HepG2 (cell line): ENCODE results near the gene FLYWCH1. TPM values are rescaled to one million over a fixed set of nuclear protein-coding genes. Genes with fewer than 3 reads are reported as not detected.

ENCODE experiments used
- AGO2 ChIP-seq: fragments of 200-400 bp; formaldehyde crosslinking; optimal IDR thresholded peaks from 2 replicates; pipeline ENCODE3; 2017; ENCODE audit warnings: mild to moderate bottlenecking, low read depth, low read length, moderate library complexity
- ATF6 ChIP-seq: sonication (generic); formaldehyde crosslinking; conservative IDR thresholded peaks from 2 replicates; pipeline ENCODE4 v1.4.0; 2020; ENCODE audit warnings: missing genetic modification reagents
- ERF ChIP-seq: IDR thresholded peaks from 2 replicates; pipeline ENCODE4 v1.6.1; 2018; ENCODE audit warnings: missing biosample characterization, missing genetic modification reagents
- HIC2 ChIP-seq: sonication (generic); formaldehyde crosslinking; IDR thresholded peaks from 2 replicates; pipeline ENCODE4 v1.9.0; 2022; ENCODE audit warnings: low read depth, missing genetic modification reagents
- MIXL1 ChIP-seq: IDR thresholded peaks from 2 replicates; pipeline ENCODE4 v1.6.1; 2016
- NFYB ChIP-seq: sonication (generic); formaldehyde crosslinking; IDR thresholded peaks from 2 replicates; pipeline ENCODE4 v1.4.0; 2020; ENCODE audit warnings: missing genetic modification reagents
- REPIN1 ChIP-seq: sonication (generic); formaldehyde crosslinking; IDR thresholded peaks from 2 replicates; pipeline ENCODE4 v1.8.0; 2022; ENCODE audit warnings: missing genetic modification reagents, low read depth, mild to moderate bottlenecking, borderline replicate concordance
- RORA ChIP-seq: sonication (generic); formaldehyde crosslinking; IDR thresholded peaks from 2 replicates; pipeline ENCODE4 v1.5.0; 2020; ENCODE audit warnings: mild to moderate bottlenecking, missing genetic modification reagents, moderate library complexity
- ZBTB46 ChIP-seq: sonication (generic); formaldehyde crosslinking; IDR thresholded peaks from 2 replicates; pipeline ENCODE4 v1.4.0; 2020; ENCODE audit warnings: mild to moderate bottlenecking, missing genetic modification reagents, borderline replicate concordance
- ZNF451 ChIP-seq: sonication (generic); formaldehyde crosslinking; IDR thresholded peaks from 2 replicates; pipeline ENCODE4 v1.5.0; 2020; ENCODE audit warnings: mild to moderate bottlenecking, missing genetic modification reagents
- ZNF629 ChIP-seq: sonication (generic); formaldehyde crosslinking; conservative IDR thresholded peaks from 2 replicates; pipeline ENCODE4 v1.5.0; 2020; ENCODE audit warnings: missing genetic modification reagents
- ZNF646 ChIP-seq: sonication (generic); formaldehyde crosslinking; IDR thresholded peaks from 2 replicates; pipeline ENCODE4 v1.9.0; 2021; ENCODE audit warnings: mild to moderate bottlenecking, missing genetic modification reagents
- ZNF704 ChIP-seq: sonication (generic); formaldehyde crosslinking; IDR thresholded peaks from 2 replicates; pipeline ENCODE4 v1.8.1; 2023; ENCODE audit warnings: mild to moderate bottlenecking, inconsistent platforms, moderate library complexity, missing genetic modification reagents, borderline replicate concordance
- ZUFSP ChIP-seq: sonication (generic); formaldehyde crosslinking; IDR thresholded peaks from 2 replicates; pipeline ENCODE4 v1.9.0; 2021; ENCODE audit warnings: missing genetic modification reagents, mild to moderate bottlenecking, borderline replicate concordance
- polyA plus RNA-seq, 8 experiments: library from polyadenylated mRNA; depleted of rRNA in 3 of 8; stranded (reverse) in 7 of 8; unstranded in 1 of 8; fragments of >200 nt; fragmentation: Illumina TruSeq in 4 of 8; extraction: Trizol in 4 of 8; gene quantifications; 2 replicates each; pipeline versions ENCODE4 v1.2.1 to v1.2.3, GENCODE V29; 2011 to 2016; ENCODE audit warnings: low read depth in 4 of 8, missing spikeins in 1 of 8, mixed read lengths in 1 of 8; ENCODE audit not compliant: insufficient read depth in 1 of 8
- total RNA-seq, 5 experiments: library from RNA; depleted of rRNA; stranded (reverse); fragments of >200 nt; fragmentation: Illumina TruSeq; extraction: Trizol; gene quantifications; 2 replicates each; pipeline ENCODE4 v1.2.3, GENCODE V29; 2016; ENCODE audit warnings: low read depth in 1 of 5

FLYWCH1 gene
- total and polyA plus RNA-seq, 2 of the 13 experiments (the other 11 are each of a cell fraction or from before 2014, with no cell fraction given) = 7.3 to 12.4 TPM

DNA sequence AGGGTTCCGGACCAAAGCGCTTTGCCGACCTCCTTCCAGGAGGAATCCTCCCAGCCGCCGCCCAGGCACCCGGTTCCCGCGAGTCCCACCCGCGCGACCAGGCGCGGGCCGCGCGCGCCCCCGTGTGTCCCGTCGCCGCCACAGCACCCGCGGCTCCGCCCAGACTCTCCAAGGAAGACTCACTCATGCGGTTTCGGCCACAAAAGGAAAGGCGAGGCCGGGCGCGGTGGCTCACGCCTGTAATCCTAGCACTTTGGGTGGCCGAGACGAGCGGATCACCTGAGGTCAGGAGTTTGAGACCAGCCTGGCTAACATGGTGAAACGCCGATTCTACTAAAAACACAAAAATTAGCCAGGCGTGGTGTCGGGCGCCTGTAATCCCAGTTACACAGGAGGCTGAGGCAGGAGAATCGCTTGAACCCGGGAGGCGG is 72.0 kb downstream of the FLYWCH1 start (continued):
- TF ChIP-seq ZBTB46 (CRISPR knock-in tag) (no peak), NFYB (CRISPR knock-in tag) (no peak), ZNF704 (no peak), ZNF629 (0 out of 2 replicates have a peak, but pooled peaks have one; percentile 13), REPIN1 (CRISPR knock-in tag) (peak; percentile 71), ZNF451 (CRISPR knock-in tag) (no peak), RORA (CRISPR knock-in tag) (no peak), HIC2 (CRISPR knock-in tag) (no peak), ZNF646 (CRISPR knock-in tag) (no peak), ZUFSP (no peak), ERF (CRISPR knock-in tag) (no peak), AGO2 (no peak), MIXL1 (CRISPR knock-in tag) (no peak), ATF6 (CRISPR knock-in tag) (no peak)
